ENCODE data around the gene ZBTB20. TPM values are rescaled to one million over a fixed set of nuclear protein-coding genes. Genes with fewer than 3 reads are reported as not detected.

The ZBTB20 gene
- total and polyA plus RNA-seq, 2 experiments from 2014 or later = 15.7 to 37.3 TPM

DNA sequence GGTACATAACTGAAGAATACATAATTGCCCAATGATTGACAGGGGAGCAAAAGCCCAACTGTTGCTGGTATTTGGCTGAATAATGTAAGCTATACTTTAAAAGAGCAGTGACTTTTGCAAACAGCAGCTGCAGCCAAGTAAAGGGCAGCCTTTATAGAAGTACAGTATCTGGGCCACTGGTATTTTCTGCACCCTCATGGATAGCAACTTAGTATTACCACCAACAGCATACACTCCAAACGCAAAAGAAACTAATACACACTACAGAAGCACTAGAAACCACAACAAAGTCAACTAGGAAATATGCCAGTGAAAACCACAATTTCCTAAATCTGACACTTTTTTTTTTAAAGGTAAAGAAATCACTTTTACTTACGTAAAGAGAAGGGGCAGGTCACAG lies 647.1 kb downstream of the ZBTB20 start:
- H3K27ac ChIP-seq = no peak overlapping the region
- DNase-seq (ENCODE audit: low read depth in 1 of 2, low spot score in 1 of 2) = peak in 1 of 2 donors; percentile 61
- H3K9me3 ChIP-seq (ENCODE audit: low read depth) = no peaks in the 10 kb centered on the region
- TF ChIP-seq, protein P1, sequence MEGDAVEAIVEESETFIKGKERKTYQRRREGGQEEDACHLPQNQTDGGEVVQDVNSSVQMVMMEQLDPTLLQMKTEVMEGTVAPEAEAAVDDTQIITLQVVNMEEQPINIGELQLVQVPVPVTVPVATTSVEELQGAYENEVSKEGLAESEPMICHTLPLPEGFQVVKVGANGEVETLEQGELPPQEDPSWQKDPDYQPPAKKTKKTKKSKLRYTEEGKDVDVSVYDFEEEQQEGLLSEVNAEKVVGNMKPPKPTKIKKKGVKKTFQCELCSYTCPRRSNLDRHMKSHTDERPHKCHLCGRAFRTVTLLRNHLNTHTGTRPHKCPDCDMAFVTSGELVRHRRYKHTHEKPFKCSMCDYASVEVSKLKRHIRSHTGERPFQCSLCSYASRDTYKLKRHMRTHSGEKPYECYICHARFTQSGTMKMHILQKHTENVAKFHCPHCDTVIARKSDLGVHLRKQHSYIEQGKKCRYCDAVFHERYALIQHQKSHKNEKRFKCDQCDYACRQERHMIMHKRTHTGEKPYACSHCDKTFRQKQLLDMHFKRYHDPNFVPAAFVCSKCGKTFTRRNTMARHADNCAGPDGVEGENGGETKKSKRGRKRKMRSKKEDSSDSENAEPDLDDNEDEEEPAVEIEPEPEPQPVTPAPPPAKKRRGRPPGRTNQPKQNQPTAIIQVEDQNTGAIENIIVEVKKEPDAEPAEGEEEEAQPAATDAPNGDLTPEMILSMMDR (IDR thresholded peaks at IDR 0.05; ENCODE audit: low read depth, low read length) = no peak
- H3K4me1 ChIP-seq (ENCODE audit: low read depth) = no peaks in the 10 kb centered on the region
- H3K4me3 ChIP-seq = no peak overlapping the region
- no peaks in the 10 kb centered on the region for H3K36me3 ChIP-seq
- no peaks in the 10 kb centered on the region for H3K27me3 ChIP-seq

DNA sequence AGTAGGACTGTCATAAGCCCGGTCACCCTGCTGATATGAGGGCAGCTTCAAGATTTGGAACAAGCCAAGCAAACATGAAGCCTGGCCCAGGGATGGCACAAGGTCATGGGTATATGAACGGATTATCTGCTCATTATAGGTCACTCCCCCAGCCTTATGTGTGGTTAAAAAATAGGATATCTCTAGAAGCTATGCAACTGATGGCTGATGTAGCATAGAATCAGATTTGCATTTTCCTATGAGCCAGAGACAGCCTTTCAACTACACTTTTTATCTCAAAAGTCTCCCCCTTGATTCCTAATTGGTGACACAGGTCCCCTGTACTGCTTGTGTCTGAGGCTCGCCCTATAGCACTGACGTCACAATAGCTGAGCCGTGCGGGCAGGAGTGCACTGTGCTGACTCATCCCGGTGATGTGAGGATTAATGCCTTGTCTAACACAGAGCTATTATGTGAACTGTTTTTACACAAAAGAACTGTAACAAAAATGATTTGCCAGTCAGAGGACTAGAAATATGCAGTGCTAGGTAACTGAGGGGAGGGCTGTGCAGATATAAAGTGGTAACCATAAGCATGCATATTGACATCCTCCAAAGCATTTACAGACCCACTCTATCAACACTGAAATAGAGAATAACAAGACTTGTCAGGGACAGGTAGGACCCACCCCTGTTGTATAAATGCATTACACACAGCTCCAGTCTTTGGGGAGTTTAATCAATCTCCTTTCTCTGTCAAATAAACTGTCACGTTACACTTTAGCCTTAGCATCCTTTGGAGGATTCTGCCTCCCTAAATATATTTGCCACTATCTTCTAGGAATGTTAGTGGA lies 648.3 kb downstream of the ZBTB20 start:
- no peaks in the 10 kb centered on the region for H3K36me3 ChIP-seq
- no peaks in the 10 kb centered on the region for H3K27me3 ChIP-seq
- no peaks in the 10 kb centered on the region for H3K9me3 ChIP-seq (ENCODE audit: low read depth)
- TF ChIP-seq, protein P1 (IDR thresholded peaks at IDR 0.05; ENCODE audit: low read depth, low read length) = no peak
- no peak overlapping the region for H3K27ac ChIP-seq
- DNase-seq (ENCODE audit: low read depth in 1 of 2, low spot score in 1 of 2) = peak in 1 of 2 donors; percentile 82
- H3K4me1 ChIP-seq (ENCODE audit: low read depth) = no peaks in the 10 kb centered on the region
- H3K4me3 ChIP-seq = no peak overlapping the region

DNA sequence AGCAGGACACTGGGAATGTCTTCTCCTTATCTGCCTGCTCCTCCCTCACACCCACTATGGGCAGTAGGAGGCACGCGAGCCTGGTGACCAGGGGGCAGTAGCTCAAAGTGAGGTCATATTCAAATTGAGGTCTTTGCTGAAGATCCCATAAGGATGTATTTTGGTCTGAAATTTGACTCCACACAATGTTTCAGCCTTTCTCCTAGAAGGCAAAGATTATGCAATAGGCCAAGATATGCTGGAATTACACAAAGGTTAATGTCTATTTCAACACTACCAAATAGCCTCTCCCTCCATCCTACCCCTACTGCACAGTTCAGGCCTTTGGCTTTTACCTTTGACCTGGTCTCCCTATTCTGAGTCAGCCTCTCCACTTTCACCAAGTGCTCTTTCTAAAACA lies 650.2 kb downstream of the ZBTB20 start:
- H3K4me3 ChIP-seq = no peak overlapping the region
- DNase-seq (ENCODE audit: low read depth in 1 of 2, low spot score in 1 of 2) = peak in 1 of 2 donors; percentile 82
- H3K9me3 ChIP-seq (ENCODE audit: low read depth) = no peaks in the 10 kb centered on the region
- H3K27ac ChIP-seq = no peak overlapping the region
- H3K27me3 ChIP-seq = no peaks in the 10 kb centered on the region
- no peaks in the 10 kb centered on the region for H3K36me3 ChIP-seq
- TF ChIP-seq, protein P1 (IDR thresholded peaks at IDR 0.05; ENCODE audit: low read depth, low read length) = peak; percentile 14
- H3K4me1 ChIP-seq (ENCODE audit: low read depth) = no peaks in the 10 kb centered on the region

DNA sequence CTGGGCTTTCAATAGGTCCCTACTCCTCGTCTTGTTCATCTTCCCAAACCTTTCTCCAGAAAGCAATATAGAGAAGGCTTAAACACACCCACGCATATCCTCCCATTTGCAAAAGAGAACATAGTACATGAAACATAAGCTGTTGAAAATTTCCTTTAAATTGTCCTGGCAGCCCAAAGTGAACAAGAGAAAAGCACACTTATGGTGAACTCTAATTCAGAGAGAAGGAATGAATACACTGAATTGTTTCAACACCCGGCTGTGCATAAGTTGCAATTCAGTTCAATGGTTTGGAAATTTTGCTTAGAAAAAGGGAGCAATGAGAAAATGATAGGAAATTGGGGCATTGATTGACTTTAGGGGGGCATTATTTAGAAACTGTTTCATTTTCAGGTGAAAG lies 650.6 kb downstream of the ZBTB20 start:
- TF ChIP-seq, protein P1 (IDR thresholded peaks at IDR 0.05; ENCODE audit: low read depth, low read length) = no peak
- H3K27me3 ChIP-seq = no peaks in the 10 kb centered on the region
- H3K4me3 ChIP-seq = no peak overlapping the region
- H3K9me3 ChIP-seq (ENCODE audit: low read depth) = no peaks in the 10 kb centered on the region
- H3K36me3 ChIP-seq = no peaks in the 10 kb centered on the region
- DNase-seq (ENCODE audit: low read depth in 1 of 2, low spot score in 1 of 2) = peak in 1 of 2 donors; percentile 19
- no peak overlapping the region for H3K27ac ChIP-seq
- no peaks in the 10 kb centered on the region for H3K4me1 ChIP-seq (ENCODE audit: low read depth)

DNA sequence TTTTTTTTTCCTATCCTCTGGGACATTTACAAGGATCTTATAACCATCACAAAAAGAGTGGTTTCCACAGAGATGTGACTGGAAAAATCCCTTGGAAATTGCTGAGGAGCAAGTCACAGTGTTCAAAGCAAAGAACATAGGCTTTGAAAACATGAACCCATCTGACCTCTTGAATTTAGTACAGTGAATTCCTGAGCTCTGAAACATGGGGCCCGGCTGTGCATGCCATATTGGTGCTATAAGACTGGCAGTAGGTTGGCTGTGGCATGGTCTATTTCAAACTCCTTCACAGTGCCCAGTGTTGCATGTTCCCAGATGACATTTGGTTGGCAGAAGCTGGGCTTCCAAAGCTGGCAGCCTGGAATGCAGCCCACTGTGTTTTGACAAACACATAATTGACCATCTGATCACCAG lies 651.1 kb downstream of the ZBTB20 start:
- no peaks in the 10 kb centered on the region for H3K9me3 ChIP-seq (ENCODE audit: low read depth)
- no peaks in the 10 kb centered on the region for H3K36me3 ChIP-seq
- H3K27me3 ChIP-seq = no peaks in the 10 kb centered on the region
- no peak overlapping the region for H3K4me3 ChIP-seq
- TF ChIP-seq, protein P1 (IDR thresholded peaks at IDR 0.05; ENCODE audit: low read depth, low read length) = no peak
- no peak overlapping the region for H3K27ac ChIP-seq
- peak in 1 of 2 donors; percentile 30 for DNase-seq (ENCODE audit: low read depth in 1 of 2, low spot score in 1 of 2)
- no peaks in the 10 kb centered on the region for H3K4me1 ChIP-seq (ENCODE audit: low read depth)
